Measurements from ENCODE around the gene ERFL.

GRCh38 chr19:41860419-41861115 is 67.7 kb downstream of the ERFL start:
- TF ChIP-seq CTCF (IDR thresholded peaks at IDR 0.05; ENCODE audit: low read depth, low read length) (no peak), EZH2phosphoT487 (IDR thresholded peaks at IDR 0.05; ENCODE audit: low read depth) (no peak)

Measured in OCI-LY3 (cell line).